Activated T-cell treated with anti-CD3 and anti-CD28 coated beads for 48 hours (primary cell): ENCODE measurements around the gene TTC3.
"Not testable (repeated sequence)": the region's sequence is repeated elsewhere in the genome, so short reads cannot be mapped to it uniquely, and the experiment has no call there.

Experiments
- DNase-seq: peaks from one replicate; pipeline ENCODE4 v3.0.0-alpha.2; 2020; ENCODE audit warnings: low read depth

Gene TTC3

DNA sequence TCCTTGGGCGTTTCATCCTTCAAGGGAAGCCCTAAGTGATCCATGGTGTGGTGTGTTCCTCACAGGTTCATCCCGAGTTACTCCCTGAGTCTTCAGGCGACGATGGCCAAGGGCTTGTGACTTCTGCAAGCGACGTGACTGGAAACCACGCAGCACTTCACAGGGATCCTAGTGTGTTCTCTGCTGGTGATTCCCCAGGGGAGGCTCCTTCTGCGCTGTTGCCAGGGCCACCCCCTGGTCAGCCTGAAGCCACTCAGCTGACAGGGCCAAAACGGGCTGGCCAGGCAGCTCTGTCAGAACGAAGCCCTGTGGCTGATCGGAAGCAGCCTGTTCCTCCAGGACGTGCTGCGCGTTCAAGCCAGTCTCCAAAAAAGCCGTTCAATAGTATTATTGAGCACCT, 122.6 kb downstream of the TTC3 start:
- DNase-seq: no peak

DNA sequence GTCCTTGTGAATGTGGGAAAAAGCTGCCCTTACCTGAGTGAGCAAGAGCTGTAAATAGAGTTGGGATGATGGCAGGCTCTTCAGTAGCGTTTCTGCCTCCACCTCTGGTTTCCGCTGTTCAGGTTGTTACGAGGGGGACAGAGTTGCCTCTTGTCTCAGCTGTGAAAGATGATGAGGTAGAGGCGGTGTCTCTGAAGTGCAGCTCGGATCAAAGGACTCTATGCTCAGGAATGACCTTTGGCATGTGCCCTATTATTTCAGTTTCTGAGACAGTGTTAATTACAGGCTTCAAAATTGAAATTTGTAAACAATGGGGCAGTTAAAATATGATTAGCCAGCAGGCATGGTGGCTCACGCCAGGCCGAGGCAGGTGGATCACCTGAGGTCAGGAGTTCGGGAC, 123.8 kb downstream of the TTC3 start:
- no peak for DNase-seq

- DNase-seq: no peak
Observed at GRCh38 chr21:37197746-37198145, 124.7 kb downstream of the TTC3 start.

DNA sequence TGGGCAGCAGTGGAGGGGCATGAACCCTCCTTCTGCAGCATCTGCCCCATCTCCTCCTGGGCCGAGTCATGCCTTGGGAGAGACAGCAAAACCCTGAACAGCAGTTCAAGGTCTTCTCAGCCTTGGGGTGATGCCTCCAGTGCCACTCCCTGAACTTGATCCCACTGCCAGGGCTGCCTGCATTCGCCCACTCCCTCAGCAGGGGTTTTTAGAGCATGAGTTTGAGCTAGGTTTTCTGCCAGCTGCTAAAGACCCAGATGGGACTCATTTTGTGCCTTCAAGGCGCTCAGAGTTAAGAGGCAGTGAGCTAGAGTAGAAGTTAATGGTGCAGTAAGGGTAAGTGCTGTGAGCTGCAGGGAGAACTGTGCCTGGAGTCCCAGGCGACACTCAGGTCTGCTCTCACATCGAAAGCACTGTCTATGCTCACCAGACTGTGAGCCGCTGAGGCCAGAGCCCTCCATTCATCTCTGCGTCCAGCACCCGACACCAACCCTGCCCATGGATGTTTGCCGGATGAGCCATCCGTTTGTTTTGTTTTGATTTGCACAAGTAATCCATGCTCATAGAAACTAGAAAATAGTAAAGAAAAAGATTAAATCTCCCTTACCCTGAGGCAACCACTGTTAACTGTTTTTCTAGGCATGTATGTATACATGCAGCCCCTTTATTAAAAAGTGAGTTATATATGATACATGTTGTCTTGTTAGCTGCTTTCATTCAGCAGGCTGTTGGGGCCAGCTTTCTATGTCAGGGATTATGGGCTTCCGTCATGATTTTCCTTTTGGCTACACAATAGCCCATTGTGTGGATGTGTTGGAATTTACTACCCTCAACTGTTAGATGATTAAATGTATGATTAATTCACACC, 126.2 kb downstream of the TTC3 start:
- no peak for DNase-seq

DNA sequence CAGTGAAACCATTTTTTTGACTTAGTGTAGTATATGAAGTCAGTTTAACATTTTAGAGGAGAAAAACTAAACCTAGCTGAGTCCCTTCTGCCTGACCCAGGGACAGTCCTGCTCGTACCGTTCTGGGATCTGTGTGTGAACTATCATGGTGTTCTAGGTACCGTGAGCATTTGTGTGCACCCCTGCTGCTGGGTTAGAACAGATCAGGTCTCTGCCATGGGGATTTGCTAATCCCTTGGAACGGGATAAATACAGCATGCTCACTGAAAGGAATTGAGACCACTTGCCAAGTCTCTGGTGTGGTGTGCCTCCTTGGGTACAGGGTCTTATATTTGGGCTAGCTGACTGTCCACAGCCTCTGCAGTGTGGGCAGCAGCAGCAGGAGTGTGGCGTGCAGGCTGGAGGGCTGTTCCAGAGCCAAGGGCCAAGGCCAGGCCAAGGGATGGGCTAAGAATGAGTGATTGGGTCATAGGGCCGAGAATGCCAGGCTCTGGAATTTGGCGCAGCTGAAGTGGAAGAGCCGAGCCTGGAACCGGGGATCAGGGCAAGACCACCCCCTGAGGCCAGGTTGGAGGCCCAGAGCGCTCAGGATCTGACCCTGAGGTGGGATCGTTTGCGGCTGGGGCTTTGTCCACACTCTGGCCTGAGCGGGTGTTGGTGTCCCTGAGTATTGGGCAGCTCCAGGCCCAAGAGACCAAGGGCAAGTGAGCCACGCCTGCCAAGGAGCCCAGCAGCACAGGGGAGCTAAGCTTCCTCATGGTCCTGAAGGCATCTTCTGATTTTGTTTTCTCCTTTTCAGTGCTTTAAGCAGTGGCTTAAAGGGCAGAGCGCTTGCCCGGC, 127.8 kb downstream of the TTC3 start:
- DNase-seq: no peak

DNA sequence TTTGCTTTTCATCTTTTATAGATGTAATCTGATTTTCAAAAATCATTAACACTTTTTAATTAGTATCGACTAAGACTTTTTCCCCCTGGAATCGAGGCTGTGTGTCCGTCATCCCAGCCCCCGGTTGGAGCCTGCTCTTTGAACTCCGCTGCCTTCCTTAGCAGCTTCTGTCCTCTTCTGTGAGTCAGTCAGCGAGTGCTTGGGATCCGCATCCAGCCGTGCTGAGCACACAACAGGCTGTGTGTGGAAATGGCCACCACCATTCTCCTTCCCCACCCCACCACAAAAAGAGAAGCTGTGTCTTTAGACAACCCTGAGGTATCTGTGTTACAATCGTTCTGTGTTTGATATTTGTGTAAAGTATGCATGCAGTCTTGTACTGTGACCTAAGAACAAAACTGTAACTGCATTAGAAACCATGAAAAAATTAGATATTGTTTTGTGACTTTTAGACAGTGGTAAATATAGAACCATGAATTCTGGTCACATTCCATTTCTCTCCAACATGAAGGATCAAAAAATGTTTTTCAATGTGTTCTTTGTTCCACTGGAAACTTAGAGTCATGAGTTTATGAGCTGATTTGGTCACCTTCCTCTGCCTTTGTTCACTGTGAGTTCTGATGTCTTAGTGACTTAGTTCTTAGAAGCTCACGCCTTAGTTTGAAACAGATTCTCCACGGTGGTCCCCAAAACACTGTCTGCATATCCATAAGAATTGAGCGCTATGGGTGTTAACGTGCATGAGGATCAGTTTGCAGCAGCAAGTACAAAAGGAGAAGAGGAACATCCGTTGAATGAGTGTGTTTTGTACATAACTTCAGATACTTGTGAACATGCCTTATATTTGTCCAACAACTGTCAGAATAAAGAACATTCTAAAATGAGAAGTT, 129.4 kb downstream of the TTC3 start:
- DNase-seq: no peak

GRCh38 chr21:37204580-37204979, 131.5 kb downstream of the TTC3 start:
- no peak for DNase-seq

- DNase-seq: no peak
Observed at GRCh38 chr21:37206496-37206895, 133.4 kb downstream of the TTC3 start.

DNA sequence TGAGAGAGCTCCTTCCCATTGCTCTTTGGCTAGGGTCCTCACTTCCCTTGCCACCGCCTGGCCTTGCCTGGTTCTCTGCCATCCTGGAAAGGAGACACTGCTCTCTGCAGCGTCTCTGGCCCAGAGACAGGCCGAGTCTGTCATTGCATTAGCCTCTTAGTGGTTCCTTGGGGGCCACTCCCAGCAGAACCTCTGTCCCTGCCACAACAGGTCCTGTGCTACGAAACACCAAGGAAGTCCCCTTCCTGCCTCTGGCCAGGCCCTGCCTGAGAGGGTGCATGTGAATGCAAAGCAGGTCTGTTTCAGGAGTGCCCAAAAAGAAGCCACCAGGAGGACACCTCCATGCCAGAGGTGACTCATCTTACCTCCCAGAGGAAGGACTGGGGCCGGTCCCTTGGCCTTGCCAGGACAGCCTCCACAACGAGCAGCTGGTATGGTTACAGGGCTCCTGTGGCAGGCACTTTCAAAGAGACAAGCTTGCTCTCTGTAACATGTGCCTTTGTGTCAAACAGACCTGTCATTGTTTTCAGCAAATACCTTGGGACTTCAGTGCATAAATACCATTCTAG, 134.5 kb downstream of the TTC3 start:
- no peak for DNase-seq

DNA sequence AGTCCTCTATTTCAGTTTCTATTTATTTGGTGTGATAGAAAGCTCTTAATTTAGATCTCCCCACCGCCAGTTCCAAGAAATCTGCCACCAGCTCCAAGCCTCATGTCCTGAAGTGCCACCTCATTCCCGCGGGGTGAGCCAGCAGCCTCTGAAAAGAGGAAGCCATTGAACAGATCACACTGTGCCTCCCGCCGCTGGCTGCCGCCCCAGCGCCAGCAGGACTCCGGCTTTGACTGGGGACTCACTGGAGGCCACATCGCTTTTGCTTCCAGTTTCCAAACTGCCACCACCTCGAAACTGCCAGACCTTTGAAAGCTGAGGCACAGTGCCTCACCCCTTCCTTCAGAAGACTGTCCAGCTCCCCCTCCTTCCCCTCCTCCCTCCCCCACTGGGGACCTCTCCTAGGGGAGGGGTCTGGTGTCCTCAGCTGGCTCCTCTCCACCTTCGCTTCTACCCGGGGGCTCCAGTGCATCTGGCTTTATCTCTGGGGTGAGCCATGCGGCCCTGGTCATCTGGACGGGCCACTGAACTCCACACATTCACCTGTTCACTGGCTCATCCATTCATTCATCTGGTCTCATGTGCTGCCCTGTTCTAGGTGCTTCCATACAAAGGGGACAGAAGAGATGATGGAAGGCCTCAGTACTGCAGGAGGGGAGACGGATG, 135.1 kb downstream of the TTC3 start:
- peak; percentile 40 for DNase-seq

DNA sequence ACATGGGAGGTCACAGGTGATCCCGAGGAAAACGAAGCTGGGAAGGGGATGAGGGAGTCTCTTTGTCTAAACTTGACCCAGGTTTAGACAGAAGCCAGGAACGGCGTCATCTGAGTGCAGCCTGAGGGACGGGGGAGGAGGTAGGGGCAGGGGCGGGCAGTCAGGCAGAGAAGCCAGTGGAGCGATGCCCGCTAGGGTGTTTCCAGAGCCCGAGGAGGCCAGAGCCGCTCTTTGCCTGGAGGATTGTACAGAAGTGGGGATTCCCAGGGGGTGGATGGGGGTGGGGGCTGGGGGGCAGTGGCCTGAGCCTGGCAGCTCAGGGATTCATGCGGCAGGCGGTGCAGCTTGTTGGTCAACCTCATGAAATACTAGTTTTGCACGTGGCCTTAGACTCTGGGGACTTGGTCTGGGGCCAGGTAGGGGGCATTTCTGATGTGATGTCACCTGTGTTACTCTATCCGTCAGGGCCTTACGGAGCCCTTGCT, 135.7 kb downstream of the TTC3 start:
- DNase-seq: no peak

- DNase-seq: no peak
Observed at GRCh38 chr21:37210130-37210529, 137.1 kb downstream of the TTC3 start.

DNA sequence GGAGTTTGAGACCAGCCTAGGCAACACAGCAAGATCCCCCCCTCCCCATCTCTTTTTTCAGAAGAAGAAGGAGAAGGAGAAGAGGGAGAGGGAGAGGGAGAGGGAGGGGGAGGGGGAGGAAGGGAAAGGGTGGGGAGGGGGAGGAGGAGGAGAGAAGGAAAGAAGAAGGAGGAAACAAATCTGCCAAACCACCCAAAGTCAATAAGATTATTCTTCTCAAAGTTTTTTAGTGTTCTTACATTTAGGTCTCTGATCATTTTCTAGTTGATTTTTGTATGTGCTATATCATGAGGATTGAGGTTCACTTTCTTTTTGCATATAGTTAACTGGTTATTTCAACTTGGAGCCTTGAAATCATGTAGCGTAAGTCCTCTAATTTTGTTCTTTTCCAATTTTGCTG, 137.7 kb downstream of the TTC3 start:
- DNase-seq: no peak

DNA sequence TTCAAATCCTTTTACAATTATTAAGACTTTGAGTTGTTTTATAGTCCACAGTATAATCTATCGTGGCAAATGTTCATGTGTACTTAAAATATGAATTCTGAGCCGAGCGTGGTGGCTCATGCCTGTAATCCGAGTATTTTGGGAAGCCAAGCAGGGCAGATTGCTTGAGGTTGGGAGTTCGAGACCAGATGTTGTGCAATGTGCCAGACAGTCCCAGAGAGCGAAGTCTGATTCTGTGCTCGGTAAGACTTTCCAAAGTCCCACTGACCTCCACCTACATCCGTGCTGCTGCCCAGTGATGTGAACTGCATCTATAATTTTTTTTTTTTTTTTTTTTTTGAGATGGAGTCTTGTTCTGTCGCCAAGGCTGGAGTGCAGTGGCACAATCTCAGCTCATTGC, 141.9 kb downstream of the TTC3 start:
- no peak for DNase-seq

DNA sequence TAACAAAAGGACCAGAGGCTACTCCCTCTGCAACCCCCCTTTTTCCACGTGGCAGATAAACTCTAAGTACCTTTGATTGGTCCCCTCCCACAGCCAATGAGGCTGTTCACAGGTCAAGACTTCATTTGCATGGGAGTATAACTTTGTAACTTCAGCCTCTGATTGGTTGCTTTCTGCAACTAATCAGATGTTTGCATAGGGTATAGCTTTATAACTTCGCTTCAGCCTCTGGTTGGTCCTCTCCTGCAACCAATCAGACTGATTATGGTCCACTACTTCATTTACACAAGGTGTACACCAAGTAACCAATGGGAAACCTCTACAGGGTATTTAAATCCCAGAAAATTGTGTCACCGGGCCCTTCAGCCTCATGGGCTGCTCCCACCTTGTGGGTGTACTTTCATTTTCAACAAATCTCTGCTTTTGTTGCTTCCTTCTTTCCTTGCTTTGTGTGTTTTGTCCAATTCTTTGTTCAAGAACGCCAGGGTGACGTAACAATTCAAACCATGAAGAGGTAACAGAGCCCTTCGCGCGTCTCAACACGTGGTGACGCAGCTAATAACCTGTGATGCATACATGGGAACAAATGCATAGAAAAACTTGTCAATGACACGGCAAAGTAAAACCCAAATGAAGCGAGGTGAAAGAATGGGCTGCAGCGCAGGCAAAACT, 146.8 kb downstream of the TTC3 start:
- no peak for DNase-seq

- DNase-seq: peak; percentile 25
Observed at GRCh38 chr21:37220433-37220980, 147.5 kb downstream of the TTC3 start.

DNA sequence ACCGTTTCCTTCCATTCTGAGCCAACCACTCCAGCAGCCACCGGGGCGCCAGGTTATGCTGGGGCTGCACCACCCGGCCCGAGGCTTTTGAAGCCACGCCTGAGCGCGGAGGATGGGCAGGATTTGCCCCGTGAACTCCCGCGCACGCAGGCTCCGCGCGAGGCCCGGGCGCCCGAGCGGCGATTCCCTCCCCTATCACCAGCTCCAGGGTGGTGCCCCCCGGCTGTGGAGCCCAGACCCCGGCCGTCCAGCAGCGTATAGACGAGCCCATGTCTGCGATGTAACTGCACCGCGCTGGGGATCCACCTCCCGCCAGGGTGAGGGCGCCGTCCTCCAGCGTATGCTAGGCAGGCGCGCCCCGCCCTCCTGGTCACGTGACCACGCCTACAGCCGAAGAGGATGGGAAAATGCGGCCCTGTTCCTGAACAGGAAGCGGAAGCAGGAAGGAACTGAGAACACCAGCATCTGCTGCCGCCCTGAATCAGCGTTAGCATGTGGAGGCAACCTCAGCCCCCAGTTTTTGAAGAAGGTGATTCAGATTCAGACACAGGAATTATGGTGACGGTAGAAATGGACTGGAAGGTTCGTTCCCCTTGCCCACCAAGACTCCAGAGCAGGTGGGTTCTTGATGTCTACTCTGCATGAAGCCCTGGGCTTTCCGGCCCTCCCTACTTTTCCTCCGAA, 148.1 kb downstream of the TTC3 start:
- peak; percentile 95 for DNase-seq

DNA sequence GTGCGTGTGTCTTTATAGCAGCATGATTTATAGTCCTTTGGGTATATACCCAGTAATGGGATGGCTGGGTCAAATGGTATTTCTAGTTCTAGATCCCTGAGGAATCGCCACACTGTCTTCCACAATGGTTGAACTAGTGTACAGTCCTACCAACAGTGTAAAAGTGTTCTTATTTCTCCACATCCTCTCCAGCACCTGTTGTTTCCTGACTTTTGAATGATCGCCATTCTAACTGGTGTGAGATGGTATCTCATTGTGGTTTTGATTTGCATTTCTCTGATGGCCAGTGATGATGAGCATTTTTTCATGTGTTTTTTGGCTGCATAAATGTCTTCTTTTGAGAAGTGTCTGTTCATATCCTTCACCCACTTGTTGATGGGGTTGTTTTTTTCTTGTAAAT, 149.2 kb downstream of the TTC3 start:
- DNase-seq: not testable (repeated sequence)

DNA sequence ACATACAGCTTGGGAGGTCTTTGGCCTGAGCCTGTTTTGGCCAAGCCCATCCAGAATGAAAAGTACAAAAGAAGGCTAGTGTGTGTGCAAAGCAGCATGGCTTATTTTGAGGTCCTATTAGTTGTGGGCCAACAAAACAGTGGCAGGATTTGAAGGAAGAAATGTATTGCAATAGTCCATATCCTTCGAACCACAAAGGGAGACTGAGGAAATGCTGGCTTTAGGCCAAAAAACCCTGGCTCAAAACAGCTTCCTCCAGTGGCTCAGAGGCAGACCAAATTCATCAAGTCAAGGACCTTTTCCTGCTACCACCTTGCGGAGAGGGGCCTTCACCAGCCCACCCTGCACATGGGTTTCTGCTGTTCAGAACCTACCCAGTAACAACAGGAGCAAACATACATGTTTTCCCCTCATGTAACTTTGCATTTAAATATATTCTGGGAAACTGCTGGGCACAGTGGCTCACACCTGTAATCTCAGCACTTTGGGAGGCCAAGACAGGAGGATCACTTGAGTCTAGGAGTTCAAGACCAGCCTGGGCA, 150.8 kb downstream of the TTC3 start:
- DNase-seq: no peak
